Mucosa of gallbladder (tissue), 1 donor: ENCODE data around the gene MALAT1. TPM values are rescaled to one million over a fixed set of nuclear protein-coding genes. Genes with fewer than 3 reads are reported as not detected.
"Not testable (repeated sequence)": the region's sequence is repeated elsewhere in the genome, so short reads cannot be mapped to it uniquely, and the experiment has no call there.

Experiments
- DNase-seq: peaks from one replicate; pipeline ENCODE4 v3.0.0-alpha.2; 2020; ENCODE audit warnings: low spot score
- total RNA-seq: library from RNA; stranded (reverse); gene quantifications from one replicate; pipeline ENCODE4 v1.2.1, GENCODE V29; 2021
- donor health status: DM: no; HTN: no; CAD: no.

Gene MALAT1
- total RNA-seq, 1 donor from 2014 or later, result 9,267 TPM

GRCh38 chr11:65498042-65498726 is 661 bp upstream of the MALAT1 start:
- no peak for DNase-seq

DNA sequence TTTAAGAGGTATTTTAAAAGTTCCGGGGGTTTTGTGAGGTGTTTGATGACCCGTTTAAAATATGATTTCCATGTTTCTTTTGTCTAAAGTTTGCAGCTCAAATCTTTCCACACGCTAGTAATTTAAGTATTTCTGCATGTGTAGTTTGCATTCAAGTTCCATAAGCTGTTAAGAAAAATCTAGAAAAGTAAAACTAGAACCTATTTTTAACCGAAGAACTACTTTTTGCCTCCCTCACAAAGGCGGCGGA is 193 bp upstream of the MALAT1 start:
- no peak for DNase-seq

DNA sequence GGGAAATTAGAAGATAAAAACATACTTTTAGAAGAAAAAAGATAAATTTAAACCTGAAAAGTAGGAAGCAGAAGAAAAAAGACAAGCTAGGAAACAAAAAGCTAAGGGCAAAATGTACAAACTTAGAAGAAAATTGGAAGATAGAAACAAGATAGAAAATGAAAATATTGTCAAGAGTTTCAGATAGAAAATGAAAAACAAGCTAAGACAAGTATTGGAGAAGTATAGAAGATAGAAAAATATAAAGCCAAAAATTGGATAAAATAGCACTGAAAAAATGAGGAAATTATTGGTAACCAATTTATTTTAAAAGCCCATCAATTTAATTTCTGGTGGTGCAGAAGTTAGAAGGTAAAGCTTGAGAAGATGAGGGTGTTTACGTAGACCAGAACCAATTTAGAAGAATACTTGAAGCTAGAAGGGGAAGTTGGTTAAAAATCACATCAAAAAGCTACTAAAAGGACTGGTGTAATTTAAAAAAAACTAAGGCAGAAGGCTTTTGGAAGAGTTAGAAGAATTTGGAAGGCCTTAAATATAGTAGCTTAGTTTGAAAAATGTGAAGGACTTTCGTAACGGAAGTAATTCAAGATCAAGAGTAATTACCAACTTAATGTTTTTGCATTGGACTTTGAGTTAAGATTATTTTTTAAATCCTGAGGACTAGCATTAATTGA is 1.0 kb downstream of the MALAT1 start:
- no peak for DNase-seq

DNA sequence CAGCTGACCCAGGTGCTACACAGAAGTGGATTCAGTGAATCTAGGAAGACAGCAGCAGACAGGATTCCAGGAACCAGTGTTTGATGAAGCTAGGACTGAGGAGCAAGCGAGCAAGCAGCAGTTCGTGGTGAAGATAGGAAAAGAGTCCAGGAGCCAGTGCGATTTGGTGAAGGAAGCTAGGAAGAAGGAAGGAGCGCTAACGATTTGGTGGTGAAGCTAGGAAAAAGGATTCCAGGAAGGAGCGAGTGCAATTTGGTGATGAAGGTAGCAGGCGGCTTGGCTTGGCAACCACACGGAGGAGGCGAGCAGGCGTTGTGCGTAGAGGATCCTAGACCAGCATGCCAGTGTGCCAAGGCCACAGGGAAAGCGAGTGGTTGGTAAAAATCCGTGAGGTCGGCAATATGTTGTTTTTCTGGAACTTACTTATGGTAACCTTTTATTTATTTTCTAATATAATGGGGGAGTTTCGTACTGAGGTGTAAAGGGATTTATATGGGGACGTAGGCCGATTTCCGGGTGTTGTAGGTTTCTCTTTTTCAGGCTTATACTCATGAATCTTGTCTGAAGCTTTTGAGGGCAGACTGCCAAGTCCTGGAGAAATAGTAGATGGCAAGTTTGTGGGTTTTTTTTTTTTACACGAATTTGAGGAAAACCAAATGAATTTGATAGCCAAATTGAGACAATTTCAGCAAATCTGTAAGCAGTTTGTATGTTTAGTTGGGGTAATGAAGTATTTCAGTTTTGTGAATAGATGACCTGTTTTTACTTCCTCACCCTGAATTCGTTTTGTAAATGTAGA is 1.7 kb downstream of the MALAT1 start:
- DNase-seq, result no peak

GRCh38 chr11:65501186-65501471 is 2.3 kb downstream of the MALAT1 start:
- DNase-seq, result no peak

DNA sequence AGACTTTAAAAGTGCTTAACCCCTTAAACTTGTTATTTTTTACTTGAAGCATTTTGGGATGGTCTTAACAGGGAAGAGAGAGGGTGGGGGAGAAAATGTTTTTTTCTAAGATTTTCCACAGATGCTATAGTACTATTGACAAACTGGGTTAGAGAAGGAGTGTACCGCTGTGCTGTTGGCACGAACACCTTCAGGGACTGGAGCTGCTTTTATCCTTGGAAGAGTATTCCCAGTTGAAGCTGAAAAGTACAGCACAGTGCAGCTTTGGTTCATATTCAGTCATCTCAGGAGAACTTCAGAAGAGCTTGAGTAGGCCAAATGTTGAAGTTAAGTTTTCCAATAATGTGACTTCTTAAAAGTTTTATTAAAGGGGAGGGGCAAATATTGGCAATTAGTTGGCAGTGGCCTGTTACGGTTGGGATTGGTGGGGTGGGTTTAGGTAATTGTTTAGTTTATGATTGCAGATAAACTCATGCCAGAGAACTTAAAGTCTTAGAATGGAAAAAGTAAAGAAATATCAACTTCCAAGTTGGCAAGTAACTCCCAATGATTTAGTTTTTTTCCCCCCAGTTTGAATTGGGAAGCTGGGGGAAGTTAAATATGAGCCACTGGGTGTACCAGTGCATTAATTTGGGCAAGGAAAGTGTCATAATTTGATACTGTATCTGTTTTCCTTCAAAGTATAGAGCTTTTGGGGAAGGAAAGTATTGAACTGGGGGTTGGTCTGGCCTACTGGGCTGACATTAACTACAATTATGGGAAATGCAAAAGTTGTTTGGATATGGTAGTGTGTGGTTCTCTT is 2.8 kb downstream of the MALAT1 start:
- no peak for DNase-seq

- DNase-seq, result no peak
These were observed 3.4 kb downstream of the MALAT1 start for GRCh38 chr11:65502274-65502554.

DNA sequence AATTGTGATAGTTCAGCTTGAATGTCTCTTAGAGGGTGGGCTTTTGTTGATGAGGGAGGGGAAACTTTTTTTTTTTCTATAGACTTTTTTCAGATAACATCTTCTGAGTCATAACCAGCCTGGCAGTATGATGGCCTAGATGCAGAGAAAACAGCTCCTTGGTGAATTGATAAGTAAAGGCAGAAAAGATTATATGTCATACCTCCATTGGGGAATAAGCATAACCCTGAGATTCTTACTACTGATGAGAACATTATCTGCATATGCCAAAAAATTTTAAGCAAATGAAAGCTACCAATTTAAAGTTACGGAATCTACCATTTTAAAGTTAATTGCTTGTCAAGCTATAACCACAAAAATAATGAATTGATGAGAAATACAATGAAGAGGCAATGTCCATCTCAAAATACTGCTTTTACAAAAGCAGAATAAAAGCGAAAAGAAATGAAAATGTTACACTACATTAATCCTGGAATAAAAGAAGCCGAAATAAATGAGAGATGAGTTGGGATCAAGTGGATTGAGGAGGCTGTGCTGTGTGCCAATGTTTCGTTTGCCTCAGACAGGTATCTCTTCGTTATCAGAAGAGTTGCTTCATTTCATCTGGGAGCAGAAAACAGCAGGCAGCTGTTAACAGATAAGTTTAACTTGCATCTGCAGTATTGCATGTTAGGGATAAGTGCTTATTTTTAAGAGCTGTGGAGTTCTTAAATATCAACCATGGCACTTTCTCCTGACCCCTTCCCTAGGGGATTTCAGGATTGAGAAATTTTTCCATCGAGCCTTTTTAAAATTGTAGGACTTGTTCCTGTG is 3.9 kb downstream of the MALAT1 start:
- no peak for DNase-seq

- no peak for DNase-seq
These were observed 4.6 kb downstream of the MALAT1 start for GRCh38 chr11:65503368-65503948.

DNA sequence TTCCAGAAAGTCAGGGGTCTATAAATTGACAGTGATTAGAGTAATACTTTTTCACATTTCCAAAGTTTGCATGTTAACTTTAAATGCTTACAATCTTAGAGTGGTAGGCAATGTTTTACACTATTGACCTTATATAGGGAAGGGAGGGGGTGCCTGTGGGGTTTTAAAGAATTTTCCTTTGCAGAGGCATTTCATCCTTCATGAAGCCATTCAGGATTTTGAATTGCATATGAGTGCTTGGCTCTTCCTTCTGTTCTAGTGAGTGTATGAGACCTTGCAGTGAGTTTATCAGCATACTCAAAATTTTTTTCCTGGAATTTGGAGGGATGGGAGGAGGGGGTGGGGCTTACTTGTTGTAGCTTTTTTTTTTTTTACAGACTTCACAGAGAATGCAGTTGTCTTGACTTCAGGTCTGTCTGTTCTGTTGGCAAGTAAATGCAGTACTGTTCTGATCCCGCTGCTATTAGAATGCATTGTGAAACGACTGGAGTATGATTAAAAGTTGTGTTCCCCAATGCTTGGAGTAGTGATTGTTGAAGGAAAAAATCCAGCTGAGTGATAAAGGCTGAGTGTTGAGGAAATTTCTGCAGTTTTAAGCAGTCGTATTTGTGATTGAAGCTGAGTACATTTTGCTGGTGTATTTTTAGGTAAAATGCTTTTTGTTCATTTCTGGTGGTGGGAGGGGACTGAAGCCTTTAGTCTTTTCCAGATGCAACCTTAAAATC is 5.3 kb downstream of the MALAT1 start:
- DNase-seq, result no peak

DNA sequence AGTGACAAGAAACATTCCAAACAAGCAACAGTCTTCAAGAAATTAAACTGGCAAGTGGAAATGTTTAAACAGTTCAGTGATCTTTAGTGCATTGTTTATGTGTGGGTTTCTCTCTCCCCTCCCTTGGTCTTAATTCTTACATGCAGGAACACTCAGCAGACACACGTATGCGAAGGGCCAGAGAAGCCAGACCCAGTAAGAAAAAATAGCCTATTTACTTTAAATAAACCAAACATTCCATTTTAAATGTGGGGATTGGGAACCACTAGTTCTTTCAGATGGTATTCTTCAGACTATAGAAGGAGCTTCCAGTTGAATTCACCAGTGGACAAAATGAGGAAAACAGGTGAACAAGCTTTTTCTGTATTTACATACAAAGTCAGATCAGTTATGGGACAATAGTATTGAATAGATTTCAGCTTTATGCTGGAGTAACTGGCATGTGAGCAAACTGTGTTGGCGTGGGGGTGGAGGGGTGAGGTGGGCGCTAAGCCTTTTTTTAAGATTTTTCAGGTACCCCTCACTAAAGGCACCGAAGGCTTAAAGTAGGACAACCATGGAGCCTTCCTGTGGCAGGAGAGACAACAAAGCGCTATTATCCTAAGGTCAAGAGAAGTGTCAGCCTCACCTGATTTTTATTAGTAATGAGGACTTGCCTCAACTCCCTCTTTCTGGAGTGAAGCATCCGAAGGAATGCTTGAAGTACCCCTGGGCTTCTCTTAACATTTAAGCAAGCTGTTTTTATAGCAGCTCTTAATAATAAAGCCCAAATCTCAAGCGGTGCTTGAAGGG is 6.0 kb downstream of the MALAT1 start:
- DNase-seq, result no peak

DNA sequence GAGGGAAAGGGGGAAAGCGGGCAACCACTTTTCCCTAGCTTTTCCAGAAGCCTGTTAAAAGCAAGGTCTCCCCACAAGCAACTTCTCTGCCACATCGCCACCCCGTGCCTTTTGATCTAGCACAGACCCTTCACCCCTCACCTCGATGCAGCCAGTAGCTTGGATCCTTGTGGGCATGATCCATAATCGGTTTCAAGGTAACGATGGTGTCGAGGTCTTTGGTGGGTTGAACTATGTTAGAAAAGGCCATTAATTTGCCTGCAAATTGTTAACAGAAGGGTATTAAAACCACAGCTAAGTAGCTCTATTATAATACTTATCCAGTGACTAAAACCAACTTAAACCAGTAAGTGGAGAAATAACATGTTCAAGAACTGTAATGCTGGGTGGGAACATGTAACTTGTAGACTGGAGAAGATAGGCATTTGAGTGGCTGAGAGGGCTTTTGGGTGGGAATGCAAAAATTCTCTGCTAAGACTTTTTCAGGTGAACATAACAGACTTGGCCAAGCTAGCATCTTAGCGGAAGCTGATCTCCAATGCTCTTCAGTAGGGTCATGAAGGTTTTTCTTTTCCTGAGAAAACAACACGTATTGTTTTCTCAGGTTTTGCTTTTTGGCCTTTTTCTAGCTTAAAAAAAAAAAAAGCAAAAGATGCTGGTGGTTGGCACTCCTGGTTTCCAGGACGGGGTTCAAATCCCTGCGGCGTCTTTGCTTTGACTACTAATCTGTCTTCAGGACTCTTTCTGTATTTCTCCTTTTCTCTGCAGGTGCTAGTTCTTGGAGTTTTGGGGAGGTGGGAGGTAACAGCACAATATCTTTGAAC is 6.8 kb downstream of the MALAT1 start:
- no peak for DNase-seq

- DNase-seq, result no peak
These were observed 7.5 kb downstream of the MALAT1 start for GRCh38 chr11:65506290-65506771.

- no peak for DNase-seq
These were observed 8.1 kb downstream of the MALAT1 start for GRCh38 chr11:65506772-65507505.

- DNase-seq, result not testable (repeated sequence)
These were observed 13.5 kb downstream of the MALAT1 start for GRCh38 chr11:65512311-65512710.

DNA sequence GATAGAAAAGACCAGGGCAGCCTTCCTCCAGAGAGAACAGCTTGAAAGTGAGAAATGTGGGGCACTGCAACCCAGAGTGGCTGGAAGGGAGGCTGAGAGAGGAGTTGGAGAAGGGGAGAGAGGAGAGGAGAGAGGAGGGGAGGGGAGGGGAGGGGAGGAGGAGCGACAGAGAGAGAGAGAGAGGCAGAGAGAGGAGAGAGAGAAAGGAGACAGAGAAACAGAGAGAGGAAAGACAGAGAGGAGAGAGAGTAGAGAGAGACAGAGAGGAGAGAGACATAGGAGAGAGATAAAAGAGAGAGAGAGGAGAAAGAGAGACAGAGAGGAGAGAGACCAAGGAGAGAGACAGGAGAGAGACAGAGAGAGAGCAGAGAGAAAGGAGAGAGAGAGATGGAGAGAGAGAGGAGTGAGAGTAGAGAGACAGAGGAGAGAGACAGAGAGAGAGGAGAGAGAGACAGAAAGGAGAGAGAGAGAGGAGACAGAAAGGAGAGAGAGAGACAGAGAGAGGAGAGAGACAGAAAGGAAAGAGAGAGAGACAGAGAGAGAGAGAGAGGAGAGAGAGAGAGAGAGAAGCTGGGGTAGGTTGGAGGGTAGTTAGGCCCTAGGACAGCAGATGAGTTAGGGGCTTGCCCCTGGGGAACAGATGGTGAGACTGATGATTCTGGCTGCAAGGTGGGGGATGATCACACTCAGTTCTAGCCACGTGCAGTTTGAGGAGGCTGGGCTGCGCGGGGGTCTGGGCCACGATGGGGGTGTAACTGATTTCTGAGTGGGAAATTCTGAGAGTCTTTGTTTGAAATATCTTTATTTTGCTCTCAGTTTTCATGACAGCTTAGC is 17.5 kb downstream of the MALAT1 start:
- DNase-seq, result no peak

DNA sequence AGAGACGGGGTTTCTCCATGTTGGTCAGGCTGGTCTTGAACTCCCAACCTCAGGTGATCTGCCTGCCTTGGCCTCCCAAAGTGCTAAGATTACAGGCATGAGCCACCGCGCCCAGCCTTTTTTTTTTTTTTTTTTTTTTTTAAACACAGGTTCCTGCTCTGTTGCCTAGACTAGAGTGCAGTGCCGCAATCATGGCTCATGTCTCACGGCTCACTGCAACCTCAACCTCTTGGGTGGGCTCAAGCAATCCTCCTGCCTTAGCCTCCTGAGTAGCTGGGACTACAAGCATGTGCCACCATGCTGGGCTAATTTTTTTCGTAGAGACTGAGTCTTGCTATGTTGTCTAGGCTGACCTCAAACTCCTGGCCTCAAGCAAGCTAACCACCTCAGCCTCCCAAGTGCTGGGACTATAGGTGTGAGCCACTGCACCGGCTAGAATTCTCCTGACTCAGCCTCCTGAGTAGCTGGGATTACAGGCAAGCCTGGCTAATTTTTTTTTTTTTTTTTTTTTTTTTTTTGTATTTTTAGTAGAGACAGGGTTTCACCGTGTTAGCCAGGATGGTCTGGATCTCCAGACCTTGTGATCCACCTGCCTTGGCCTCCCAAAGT is 20.2 kb downstream of the MALAT1 start:
- DNase-seq, result not testable (repeated sequence)
